Adrenal gland (tissue), 12 donors: ENCODE data around the gene ARF6. TPM values are rescaled to one million over a fixed set of nuclear protein-coding genes. Genes with fewer than 3 reads are reported as not detected.

Source experiments
- DNase-seq, 7 donors: peaks; one replicate each; pipeline ENCODE4 v3.0.0-alpha.2; 2019 to 2020
- H3K27ac ChIP-seq, 5 donors: fragments of 200-600 bp; sonication (generic) in 4 of 5; 1 replicate in 3 of 5; 2 replicates in 2 of 5; pipeline versions ENCODE4 v1.5.1 to v1.8.0; 2016 to 2020; ENCODE audit warnings: mild to moderate bottlenecking in 1 of 5
- H3K27me3 ChIP-seq: fragments of 200-600 bp; 2 replicates; pipeline ENCODE4 v1.8.0; 2021
- H3K36me3 ChIP-seq, 2 donors: fragments of 200-600 bp; replicated peaks in 1 of 2; 1 replicate in 1 of 2; 2 replicates in 1 of 2; pipeline versions ENCODE4 v1.5.1 to v1.8.0; 2018 to 2022
- H3K4me1 ChIP-seq, 2 donors: fragments of 200-600 bp; replicated peaks in 1 of 2; 1 replicate in 1 of 2; 2 replicates in 1 of 2; pipeline versions ENCODE4 v1.5.1 to v1.8.0; 2018 to 2021
- H3K4me3 ChIP-seq, 4 donors: fragments of 200-600 bp; sonication (generic) in 3 of 4; one replicate each; pipeline ENCODE4 v1.5.1; 2016 to 2018
- H3K9me3 ChIP-seq, 3 donors: fragments of 200-600 bp; sonication (generic) in 1 of 3; replicated peaks in 1 of 3; 1 replicate in 2 of 3; 2 replicates in 1 of 3; pipeline versions ENCODE4 v1.5.1 to v1.8.0; 2016 to 2021
- CTCF ChIP-seq, 6 experiments: fragments of 450-650 bp in 4 of 6; fragments of 200-600 bp in 2 of 6; sonication (generic) in 1 of 6; IDR thresholded peaks; 1 replicate in 5 of 6; 2 replicates in 1 of 6; pipeline versions ENCODE4 v1.5.1 to v1.8.0; 2016 to 2021; ENCODE audit warnings: antibody characterized with exemption in 6 of 6, mild to moderate bottlenecking in 2 of 6, moderate library complexity in 1 of 6
- POLR2A ChIP-seq, 2 donors: fragments of 450-650 bp; IDR thresholded peaks; one replicate each; pipeline ENCODE4 v1.6.1; 2017; ENCODE audit warnings: antibody characterized with exemption in 2 of 2, mild to moderate bottlenecking in 2 of 2, moderate library complexity in 1 of 2
- WGBS, 4 donors: extraction: QIAGEN DNeasy Blood & Tissue Kit in 2 of 4; methylation state at CpG; one replicate each; pipeline versions ENCODE4 v1.1.5 to v1.1.7; 2013 to 2017; 5-methylcytosine and 5-hydroxymethylcytosine counted together
- intact Hi-C, 2 donors: fragments of 100-400 bp; cut with DNase I; formaldehyde crosslinking; loops; one replicate each; pipeline versions ENCODE4 v1.14.1 to v1.15.0; 2022 to 2023
- polyA plus RNA-seq, 3 donors: library from polyadenylated mRNA; stranded (reverse); fragments of 200-250 nt in 2 of 3; fragments of 350-450 nt in 1 of 3; fragmentation: Illumina TruSeq in 1 of 3; extraction: RNeasy Lipid Tissue Mini Kit (QIAGEN cat#74804) in 1 of 3; gene quantifications; one replicate each; pipeline ENCODE4 v1.2.3, GENCODE V29; 2013 to 2014
- total RNA-seq, 9 donors: library from RNA; depleted of rRNA in 4 of 9; stranded (reverse); fragments of >200 nt in 4 of 9; fragments of 120-200 nt in 1 of 9; fragmentation: NEBNext Ultra II Directional in 1 of 9; extraction: Animal tissue kit (Norgen Biotek cat#: 25700) in 1 of 9; gene quantifications; one replicate each; pipeline versions ENCODE4 v1.1.0 to v1.2.4, GENCODE V29; 2013 to 2023
- donor health status: healthy with polysubstance abuse.
- donor health status: Bipolar disorder and iron deficiency.
- donor health status: DM: yes; HTN: yes; CAD: no.
- donor health status: DM: no; HTN: no; CAD: no.
- donor health status: DM: no; HTN: no; CAD: no.
- donor health status: DM: yes; HTN: yes; CAD: no.

Gene ARF6
- total and polyA plus RNA-seq, 12 donors: 13.6 to 65.8 (median 47.6) TPM

- 81 to 85% (median 85%) methylated on average over 12 of the region's 12 CpGs for WGBS, 4 donors
Measured at GRCh38 chr14:49875640-49876198, 17.2 kb upstream of the ARF6 start.

GRCh38 chr14:49876563-49877127 lies 16.2 kb upstream of the ARF6 start:
- intact Hi-C loops: no loop called here

More at GRCh38 chr14:49875640-49876198, 17.2 kb upstream of the ARF6 start:
- H3K9me3 ChIP-seq: no peaks in the 10 kb centered on the region
- DNase-seq: no peak
- no peaks in the 10 kb centered on the region for H3K27me3 ChIP-seq
- intact Hi-C loops: no loop called here
- H3K27ac ChIP-seq: no peak overlapping the region
- no peaks in the 10 kb centered on the region for H3K4me1 ChIP-seq
- H3K36me3 ChIP-seq: no peaks in the 10 kb centered on the region
- TF ChIP-seq POLR2A (IDR thresholded peaks at IDR 0.05) (no peak), CTCF (IDR thresholded peaks at IDR 0.05) (no peak)
- no peak overlapping the region for H3K4me3 ChIP-seq

GRCh38 chr14:49879646-49880204 lies 13.2 kb upstream of the ARF6 start:
- H3K4me3 ChIP-seq: no peak overlapping the region
- H3K36me3 ChIP-seq: no peaks in the 10 kb centered on the region
- intact Hi-C loops: loop anchor here (5.0 to 10.0 kb wide), 2 partner anchors 225 to 228 kb away; no protein-coding TSS in a partner anchor
- H3K27me3 ChIP-seq: no peaks in the 10 kb centered on the region
- WGBS, 4 donors: 58 to 74% (median 62%) methylated on average over 6 to 8 of the region's 8 CpGs
- no peak overlapping the region for H3K27ac ChIP-seq
- no peaks in the 10 kb centered on the region for H3K9me3 ChIP-seq
- peak; percentile 37 to 77 (median 61) for DNase-seq
- H3K4me1 ChIP-seq: no peaks in the 10 kb centered on the region
- TF ChIP-seq CTCF (IDR thresholded peaks at IDR 0.05) (peak; percentile 47 to 73 (median 60)), POLR2A (IDR thresholded peaks at IDR 0.05) (no peak)

More at GRCh38 chr14:49876563-49877127, 16.2 kb upstream of the ARF6 start:
- Histone ChIP-seq H3K4me1 (no peaks in the 10 kb centered on the region), H3K9me3 (no peaks in the 10 kb centered on the region), H3K27me3 (no peaks in the 10 kb centered on the region), H3K27ac (no peak overlapping the region), H3K36me3 (no peaks in the 10 kb centered on the region), H3K4me3 (no peak overlapping the region)
- DNase-seq: peak in 1 of 7 donors; percentile 43
- TF ChIP-seq POLR2A (IDR thresholded peaks at IDR 0.05): no peak
- TF ChIP-seq CTCF (IDR thresholded peaks at IDR 0.05): no peak
- WGBS, 4 donors: 48 to 55% (median 52%) methylated on average over 4 of the region's 4 CpGs

GRCh38 chr14:49880267-49881064 lies 12.4 kb upstream of the ARF6 start:
- Histone ChIP-seq H3K9me3 (no peaks in the 10 kb centered on the region), H3K4me3 (no peak overlapping the region), H3K4me1 (no peaks in the 10 kb centered on the region), H3K27ac (no peak overlapping the region), H3K27me3 (no peaks in the 10 kb centered on the region), H3K36me3 (no peaks in the 10 kb centered on the region)
- TF ChIP-seq CTCF (IDR thresholded peaks at IDR 0.05): no peak
- TF ChIP-seq POLR2A (IDR thresholded peaks at IDR 0.05): no peak
- peak in 1 of 7 donors; percentile 11 for DNase-seq
- intact Hi-C loops: loop anchor here (5.0 to 10.0 kb wide), 2 partner anchors 224 to 227 kb away; no protein-coding TSS in a partner anchor
- WGBS, 4 donors: 49 to 63% (median 61%) methylated on average over 9 of the region's 9 CpGs
